Measurements from ENCODE around the gene VMAC.
"Not testable (repeated sequence)": the region's sequence is repeated elsewhere in the genome, so short reads cannot be mapped to it uniquely, and the experiment has no call there.

VMAC gene, protein sequence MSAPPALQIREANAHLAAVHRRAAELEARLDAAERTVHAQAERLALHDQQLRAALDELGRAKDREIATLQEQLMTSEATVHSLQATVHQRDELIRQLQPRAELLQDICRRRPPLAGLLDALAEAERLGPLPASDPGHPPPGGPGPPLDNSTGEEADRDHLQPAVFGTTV

DNA sequence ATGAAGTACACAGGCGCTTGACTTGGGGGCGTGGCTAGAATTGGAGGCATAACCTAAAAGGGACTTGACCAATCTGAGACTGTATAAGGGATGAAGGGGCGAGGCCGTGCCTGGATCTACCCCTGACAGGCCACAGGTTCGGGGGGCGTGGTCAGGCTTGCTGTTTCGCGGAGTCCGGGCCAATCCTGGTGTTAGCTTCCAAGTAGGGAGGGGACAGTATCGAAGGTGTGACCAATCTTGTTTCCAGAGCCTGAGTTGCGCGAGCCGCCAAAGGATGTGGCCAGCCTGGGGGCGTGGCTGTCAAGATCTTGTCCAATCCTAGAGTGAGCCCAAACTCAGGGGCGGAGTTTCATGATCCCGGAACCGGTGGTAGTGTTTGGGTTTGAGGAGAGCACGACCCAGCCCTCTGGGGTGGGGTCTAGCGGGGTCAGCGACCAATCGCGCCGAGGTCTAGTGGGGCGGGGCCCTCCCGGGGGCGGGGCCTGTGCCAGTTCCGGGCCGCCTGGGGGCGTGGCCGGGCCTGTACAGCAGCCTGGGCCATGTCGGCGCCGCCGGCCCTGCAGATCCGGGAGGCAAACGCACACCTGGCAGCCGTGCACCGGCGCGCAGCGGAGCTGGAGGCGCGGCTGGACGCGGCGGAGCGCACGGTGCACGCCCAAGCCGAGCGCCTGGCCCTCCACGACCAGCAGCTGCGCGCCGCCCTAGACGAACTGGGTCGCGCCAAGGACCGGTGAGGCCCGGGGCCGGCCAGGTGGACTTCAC, at the start of gene VMAC:
Gene VMAC, plus strand, starts transcription at position 521 of the 762 bp plus-strand sequence. Its CDS starts 19 bp downstream, at position 540.
- DNase-seq: peak; percentile 100

DNA sequence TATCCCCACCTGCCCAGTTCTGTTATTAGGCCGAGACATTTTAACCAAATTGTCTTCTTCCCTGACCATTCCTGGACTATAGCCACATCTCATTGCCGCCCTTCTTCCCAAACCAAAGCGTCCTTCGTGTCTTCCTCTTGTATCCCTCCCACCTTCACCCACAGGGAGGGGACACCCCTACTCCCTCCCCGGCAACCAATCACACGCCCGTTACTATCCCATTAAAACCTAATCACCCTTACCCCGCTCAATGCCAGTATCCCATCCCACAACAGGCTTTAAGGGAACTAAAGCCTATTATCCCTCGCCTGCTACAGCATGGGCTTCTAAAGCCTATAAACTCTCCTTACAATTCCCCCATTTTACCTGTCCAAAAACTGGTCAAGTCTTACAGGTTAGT, 49.5 kb upstream of the VMAC start:
- DNase-seq: not testable (repeated sequence)

DNA sequence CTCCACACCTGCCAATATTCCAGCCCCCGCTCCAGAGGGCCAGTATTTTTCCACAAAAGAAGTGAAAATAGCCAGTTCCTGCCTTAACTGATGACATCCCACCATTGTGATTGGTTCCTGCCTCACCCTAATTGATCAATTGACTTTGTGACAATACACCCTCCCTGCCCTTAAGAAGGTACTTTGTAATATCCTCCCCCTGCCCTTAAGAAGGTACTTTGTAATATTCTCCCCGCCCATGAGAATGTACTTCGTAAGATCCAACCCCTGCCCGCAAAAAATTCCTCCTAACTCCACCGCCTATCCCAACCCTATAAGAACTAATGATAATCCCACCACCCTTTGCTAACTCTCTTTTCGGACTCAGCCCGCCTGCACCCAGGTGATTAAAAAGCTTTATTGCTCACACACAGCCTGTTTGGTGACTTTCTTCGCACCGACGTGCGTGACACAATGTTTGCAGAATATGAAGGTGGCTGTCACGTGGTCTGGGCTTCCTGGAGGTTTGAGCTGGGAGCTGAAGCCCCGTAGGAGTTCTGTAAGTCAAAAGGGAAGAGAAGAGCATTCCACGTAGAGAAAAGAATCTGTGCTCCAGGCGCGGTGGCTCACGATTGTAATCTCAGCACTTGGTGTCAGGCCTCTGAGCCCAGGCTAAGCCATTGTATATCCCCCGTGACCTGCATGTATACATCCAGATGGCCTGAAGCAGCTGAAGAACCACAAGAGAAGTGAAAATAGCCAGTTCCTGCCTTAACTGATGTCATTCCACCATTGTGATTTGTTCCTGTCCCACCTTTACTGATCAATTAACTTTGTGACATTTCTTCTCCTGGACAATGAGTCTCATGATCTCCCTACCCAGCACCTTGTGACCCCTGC, 47.2 kb upstream of the VMAC start:
- no peak for DNase-seq

DNA sequence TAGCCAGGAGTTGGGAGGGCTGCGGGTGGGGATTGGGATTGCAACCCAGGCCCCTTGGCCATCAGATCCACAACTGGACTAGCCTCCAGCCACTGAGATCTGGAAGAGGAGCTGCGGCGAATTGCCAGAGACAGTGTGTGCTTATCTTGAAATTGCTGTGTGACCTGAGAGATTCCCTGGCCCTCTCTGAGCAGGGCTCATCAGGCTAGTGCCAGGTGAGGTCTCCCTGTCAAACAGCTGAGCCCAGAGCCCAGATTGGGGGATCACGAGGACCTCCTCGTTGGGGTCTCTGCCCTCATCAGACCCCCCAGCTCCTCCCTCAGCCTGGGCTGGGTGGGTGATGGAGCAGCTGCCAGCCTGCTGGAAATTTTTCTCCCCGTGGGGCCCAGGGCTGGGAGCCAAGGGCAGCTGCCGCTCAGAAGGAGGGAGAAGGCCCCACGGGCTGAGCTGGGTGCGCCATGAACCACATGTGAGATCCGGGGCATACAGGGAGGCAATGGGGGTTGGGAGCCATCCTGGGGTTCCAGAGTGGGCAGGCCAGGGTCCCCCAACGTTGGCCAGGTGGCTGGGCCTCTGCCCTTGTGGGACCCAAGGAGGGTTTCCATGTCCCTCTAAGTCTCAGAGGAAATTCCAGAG, 41.5 kb upstream of the VMAC start:
- DNase-seq: peak; percentile 32

DNA sequence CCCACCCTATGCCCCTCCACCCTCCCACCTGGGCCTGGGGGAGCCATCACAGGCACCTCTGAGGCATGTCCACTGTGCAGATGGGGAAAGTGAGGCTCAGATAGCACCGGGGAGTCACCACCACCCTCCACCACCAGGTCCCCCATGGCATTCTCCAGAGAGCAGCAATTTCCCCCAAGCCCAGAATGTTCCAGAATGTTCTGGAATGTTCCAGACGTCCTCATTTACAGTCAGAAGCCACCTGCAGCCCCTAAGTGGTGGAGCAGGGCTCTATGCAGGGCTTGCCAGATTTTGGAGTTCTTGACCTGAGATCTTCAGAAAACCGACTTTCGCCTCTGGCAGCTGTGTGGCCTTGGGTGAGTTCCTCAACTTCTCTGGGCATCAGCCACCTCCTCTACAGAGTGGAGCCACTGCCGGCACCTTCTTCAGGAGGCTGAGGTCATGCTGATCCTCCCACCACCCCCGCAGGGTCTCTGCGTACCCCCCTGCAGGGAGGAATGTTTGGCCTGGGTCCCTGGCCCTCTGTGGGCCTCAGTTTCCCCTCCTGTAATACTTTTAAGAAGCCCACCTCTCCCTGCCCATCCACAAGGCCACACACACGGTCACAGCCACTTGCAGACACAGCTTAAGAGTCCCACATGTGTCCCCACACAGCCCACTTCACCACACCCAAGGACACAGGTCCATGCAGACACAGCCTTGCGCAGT, 40.5 kb upstream of the VMAC start:
- DNase-seq: no peak

DNA sequence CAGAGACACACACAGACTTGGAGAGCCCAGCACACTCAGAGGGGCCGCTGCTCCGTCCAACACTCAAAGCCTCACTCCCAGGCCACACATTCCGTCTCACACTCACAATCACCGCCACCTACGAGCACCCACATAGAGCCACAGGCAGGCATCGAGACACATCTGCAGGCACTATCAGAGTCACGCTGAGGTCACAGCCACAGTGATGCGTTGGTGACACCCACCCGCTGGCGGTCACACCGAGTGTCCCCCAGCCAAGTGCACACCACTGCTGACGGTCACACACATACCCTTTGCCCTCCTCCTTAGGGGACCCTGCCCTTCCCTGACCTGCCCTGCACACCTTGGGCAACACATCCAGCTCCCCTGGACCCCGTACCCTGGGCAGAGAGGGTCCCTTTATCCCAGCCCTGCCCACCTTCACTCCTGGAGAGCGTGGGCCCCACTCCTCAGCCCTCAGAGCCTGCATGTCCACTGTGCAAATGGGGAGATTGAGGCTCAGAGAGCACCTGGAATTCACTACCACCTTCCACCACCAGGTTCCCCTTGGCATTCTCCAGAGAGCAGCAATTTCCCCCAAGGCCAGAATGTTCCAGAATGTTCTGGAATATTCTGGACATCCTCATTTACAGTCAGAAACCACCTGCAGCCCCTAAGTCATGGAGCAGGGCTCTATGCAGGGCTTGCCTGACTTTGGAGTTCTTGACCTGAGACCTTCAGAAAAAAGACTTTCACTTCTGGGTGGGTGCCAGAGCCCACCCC, 39.8 kb upstream of the VMAC start:
- no peak for DNase-seq

DNA sequence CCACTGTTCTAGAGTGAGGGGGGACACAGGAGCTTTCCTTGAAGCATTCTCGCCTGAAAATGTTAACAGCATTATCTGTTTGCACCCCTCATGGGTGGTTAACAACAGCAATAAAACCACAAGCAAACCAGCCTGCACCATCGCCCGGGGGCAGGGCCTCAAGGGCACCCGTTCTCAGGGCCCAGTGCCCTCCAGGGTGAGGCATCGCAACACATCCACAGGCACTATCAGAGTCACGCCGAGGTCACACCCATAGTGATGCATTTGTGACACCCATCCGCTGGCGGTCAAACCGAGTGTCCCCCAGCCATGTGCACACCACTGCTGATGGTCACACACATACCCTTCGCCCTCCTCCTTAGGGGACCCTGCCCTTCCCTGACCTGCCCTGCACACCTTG, 38.9 kb upstream of the VMAC start:
- no peak for DNase-seq

DNA sequence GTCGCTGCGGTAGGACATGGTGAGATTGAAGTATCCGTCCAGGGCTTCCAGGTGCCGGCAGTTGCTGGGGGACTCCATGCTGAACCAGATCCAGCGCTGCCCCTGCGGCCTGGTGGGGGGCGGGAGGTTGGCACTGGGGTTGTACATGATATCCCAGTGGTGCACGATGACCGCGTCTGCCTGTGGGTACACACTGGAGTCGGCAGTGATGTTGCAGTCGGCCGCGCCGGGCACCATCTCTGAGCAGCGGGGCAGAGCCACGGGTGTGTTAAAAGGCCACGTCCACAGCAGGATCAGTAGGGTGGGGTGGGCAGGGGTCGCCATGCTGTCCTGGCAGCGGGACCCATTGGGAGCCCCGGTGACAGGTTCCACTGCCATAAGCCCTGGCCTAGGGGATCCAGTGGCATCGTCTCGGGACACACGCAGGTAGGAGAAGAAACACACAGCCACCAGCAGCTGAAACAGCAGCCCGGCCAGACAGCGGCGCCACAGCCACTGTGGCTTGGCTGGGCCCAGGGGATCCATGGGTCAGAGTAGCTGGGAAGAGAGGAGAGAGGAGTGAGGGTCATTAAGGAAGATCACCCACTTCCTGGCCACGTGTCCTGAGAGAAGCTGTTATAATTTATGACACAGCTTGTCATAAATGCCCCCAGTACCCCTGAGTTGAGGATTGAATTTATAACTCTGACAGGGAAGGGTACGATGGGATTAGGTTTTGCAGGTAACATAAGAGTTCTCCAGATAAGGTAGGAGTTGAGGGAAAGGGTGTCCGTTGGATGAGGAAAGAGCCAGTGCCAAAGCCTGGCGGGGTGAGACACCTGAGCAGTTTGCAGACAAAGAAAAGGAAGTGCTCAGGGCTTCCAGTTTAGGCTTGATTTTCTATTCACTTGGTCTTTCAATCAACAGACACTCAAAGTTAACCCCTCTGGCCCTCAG, 37.2 kb upstream of the VMAC start:
- peak; percentile 71 for DNase-seq

DNA sequence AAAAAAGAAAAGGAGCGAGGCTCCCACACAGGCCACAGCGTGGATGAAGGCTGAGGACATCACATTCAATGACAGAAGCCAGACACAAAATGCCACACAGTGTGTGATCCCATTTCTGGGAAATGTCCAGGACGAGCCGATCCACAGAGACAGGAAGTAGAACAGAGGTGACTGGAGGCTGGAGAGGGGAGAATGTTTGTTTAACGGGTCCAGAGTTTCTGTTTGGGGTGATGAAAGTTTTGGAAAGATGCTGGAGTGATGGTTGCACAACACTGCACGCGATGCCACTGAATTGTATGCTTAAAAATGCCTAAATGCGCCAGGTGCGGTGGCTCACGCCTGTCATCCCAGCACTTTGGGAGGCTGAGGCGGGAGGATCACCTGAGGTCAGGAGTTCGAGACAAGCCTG, 33.7 kb upstream of the VMAC start:
- DNase-seq: no peak

DNA sequence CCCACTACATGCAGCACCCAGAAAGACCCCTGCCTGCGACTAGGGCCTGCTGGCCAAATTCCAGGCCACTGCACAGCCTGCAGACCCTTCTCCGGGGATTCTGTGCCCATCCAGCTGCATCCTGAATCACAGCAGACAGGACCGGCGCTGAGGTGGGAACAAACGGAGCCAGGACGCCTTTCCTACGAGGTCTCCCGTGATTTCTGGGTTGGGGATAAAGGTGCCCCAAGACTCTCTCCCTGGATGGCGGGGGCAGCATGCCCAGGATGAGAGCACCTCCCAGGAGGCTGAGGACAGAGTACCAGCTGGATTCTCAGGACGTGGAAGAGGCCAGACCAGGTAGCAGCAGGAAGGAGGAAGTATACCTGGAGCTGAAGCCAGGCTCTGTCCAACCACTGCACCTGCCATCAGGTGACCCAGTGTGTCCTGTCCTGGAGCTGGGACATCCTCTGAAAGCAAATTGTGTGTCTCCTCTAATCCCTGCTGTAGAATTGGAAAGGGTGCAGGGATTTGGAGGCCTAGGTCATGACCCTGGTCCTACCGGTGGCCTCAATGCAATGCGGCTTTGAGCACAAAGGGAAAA, 31.0 kb upstream of the VMAC start:
- no peak for DNase-seq

DNA sequence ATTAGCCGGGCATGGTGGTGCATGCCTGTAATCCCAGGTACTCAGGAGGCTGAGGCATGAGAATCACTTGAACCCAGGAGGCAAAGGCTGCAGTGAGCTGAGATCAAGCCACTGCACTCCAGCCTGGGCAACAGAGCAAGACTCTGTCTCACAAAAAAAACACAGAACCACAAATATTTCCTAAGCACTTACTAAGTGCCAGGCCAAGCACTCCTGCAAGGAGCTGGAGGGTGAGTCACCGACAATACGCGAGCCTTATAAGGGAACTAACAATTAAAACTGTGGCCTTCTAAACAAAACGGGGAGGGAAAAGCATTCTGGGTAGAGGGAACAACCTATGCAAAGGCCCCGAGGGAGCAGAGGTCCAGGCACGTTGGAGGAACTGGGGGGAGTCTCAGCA, 30.2 kb upstream of the VMAC start:
- DNase-seq: not testable (repeated sequence)

DNA sequence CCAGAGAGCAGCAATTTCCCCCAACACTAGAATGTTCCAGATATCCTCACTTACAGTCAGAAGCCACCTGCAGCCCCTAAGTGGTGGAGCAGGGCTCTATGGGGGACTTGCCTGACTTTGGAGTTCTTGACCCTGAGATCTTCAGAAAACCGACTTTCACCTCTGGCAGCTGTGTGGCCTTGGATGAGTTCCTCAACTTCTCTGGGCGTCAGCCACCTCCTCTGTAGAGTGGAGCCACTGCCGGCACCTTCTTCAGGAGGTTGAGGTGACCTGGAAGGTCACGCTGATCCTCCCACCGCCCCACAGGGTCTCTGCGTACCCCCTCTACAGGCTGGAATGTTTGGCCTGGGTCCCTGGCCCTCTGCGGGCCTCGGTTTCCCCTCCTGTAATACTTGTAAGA, 27.2 kb upstream of the VMAC start:
- peak; percentile 65 for DNase-seq

DNA sequence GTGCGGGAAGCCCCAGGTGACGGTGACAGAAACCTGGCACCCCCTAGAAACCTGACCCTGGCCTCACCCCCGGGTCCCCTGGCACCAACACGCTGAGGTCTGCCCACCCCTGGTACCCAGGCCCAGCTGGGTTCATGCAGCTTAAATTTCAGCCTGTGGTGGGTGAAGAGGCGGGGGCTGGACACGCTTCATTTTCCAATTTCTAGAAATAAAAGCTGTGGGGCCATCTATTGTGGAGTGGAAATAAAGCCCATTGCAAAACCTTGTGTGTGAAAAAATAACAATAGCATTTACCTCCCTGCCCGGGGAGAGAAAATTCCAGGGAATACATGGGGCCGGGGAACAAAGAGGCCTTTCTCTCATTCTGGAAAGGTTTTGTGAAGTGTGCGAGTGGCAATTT, 26.8 kb upstream of the VMAC start:
- DNase-seq: peak; percentile 81

DNA sequence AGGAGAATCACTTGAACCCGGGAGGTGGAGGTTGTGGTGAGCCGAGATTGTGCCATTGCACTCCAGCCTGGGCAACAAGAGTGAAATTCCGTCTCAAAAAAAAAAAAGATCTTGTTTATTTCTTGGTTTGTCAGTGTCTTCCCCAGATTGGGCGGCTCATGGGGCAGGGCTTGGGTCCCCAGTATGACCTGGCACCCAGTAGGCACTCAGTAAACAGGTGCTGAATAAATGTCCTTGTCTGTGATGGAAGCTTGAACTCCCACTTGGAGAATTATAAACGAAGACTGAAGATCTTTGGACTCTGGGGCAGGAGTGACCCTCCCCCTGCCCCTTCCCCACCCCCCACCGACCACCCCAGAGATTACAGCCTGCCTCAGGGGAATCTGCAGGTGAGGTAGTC, 24.5 kb upstream of the VMAC start:
- DNase-seq: no peak

DNA sequence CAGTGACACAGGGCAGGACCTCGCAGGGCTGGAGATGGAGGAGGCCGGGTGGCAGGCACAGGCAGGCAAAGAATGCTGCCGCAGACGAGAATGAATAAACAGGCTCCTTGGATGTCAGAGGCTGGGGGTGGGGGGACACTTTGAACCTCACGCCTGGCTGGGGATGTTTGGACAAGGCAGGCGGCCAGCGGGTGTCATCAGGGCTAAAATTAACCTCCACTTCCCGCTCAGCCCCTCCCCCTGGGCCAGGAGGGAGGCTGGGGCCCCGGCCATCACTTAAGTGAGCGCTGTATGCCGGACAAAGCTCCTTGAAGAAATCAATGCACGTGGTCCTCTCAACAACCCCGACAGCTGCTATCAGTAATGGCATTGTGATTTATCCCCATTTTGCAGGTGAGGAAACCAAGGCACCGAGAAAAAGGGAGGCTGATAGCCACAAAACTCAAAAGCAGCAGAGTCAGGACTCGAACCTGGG, 24.0 kb upstream of the VMAC start:
- DNase-seq: peak; percentile 98

DNA sequence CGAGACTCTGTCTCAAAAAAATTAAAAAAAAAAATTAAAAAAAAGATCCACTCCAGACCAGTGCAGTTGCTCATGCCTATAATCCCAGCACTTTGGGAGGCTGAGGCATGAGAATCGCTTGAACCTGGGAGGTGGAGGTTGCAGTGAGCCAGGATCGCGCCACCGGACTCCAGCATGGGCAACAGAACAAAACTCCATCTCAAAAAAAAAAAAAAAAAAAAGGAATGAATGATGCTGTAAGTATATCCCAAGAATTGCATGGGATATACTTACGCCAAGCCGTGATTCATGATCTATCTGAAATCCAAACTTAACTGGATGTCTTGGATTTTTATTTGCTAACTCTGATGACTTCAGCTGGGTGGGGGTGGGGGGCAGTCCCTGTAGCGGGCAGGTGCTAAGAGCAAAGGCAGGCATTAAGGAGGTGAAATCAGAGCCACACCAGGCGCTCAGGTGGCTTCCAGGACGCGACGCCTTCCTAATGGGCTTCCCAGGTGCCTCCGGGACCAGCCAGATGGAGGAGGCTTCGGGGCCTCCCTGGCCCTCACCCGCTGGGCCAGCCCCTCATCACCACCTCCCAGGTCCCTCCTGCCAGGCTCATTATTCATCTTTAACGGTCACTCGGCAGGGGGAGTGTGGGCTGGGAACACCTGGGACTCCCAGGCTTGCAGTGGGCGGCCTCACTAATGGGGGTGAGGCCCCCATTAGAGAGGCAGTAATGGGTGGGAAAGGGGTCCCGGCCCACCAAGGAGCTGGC, 23.0 kb upstream of the VMAC start:
- DNase-seq: peak; percentile 99

DNA sequence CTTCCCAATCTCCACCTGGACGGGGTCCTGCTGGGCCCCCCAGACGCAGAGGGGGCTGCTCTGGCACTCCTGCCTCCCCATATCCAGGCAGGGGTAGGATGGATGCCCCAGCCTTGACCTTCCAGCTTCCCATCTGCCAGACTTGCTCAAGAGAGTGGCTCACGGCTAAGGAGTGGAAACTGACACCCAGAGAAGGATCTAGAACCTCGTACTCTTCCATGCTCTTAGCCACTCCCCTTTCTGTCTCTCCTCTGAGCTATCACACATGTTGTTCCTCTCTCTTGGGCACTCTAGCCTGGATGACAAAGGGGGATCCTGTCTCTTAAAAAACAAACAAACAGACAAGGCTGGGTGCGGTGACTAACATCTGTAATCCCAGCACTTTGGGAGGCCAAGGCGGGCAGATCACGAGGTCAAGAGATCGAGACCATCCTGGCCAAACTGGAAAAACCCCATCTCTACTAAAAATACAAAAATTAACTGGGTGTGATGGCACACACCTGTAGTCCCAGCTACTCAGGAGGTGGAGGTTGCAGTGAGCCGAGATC, 22.2 kb upstream of the VMAC start:
- DNase-seq: peak; percentile 94

DNA sequence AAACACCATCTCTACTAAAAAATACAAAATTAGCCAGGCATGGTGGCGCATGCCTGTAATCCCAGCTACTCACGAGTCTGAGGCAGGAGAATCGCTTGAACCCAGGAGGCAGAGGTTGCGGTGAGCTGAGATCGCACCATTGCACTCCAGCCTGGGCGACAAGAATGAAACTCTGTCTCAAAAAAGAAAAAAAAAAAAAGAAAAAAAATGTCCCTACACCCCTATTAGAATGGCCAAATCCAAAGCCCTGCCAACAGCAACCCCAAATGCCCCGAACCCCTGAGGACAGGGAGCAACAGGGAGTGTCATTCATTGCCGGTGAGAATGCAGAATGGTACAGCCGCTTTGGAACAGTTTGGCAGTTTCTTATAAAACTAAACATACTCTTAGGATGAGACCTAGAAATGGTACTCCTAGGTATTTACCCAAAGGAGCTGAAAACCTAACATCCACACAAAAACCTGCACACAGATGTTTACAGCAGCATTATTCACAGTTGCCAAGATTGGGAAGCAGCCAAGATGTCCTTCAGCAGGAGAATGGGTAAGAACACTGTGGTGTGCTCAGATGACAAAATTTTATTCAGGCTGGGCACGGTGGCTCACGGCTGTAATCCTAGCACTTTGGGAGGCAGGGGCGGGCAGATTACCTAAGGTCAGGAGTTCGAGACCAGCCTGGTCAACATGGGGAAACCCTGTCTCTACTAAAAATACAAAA, 21.4 kb upstream of the VMAC start:
- DNase-seq: peak; percentile 86

Data from NCI-H69 (cell line).